Adrenal gland (tissue), 12 donors: ENCODE data around the gene ZBTB34. TPM values are rescaled to one million over a fixed set of nuclear protein-coding genes. Genes with fewer than 3 reads are reported as not detected.

ENCODE experiments used
- DNase-seq, 7 donors: peaks; one replicate each; pipeline ENCODE4 v3.0.0-alpha.2; 2019 to 2020
- H3K27ac ChIP-seq, 5 donors: fragments of 200-600 bp; sonication (generic) in 4 of 5; 1 replicate in 3 of 5; 2 replicates in 2 of 5; pipeline versions ENCODE4 v1.5.1 to v1.8.0; 2016 to 2020; ENCODE audit warnings: mild to moderate bottlenecking in 1 of 5
- H3K27me3 ChIP-seq: fragments of 200-600 bp; 2 replicates; pipeline ENCODE4 v1.8.0; 2021
- H3K36me3 ChIP-seq, 2 donors: fragments of 200-600 bp; replicated peaks in 1 of 2; 1 replicate in 1 of 2; 2 replicates in 1 of 2; pipeline versions ENCODE4 v1.5.1 to v1.8.0; 2018 to 2022
- H3K4me1 ChIP-seq, 2 donors: fragments of 200-600 bp; replicated peaks in 1 of 2; 1 replicate in 1 of 2; 2 replicates in 1 of 2; pipeline versions ENCODE4 v1.5.1 to v1.8.0; 2018 to 2021
- H3K4me3 ChIP-seq, 4 donors: fragments of 200-600 bp; sonication (generic) in 3 of 4; one replicate each; pipeline ENCODE4 v1.5.1; 2016 to 2018
- H3K9me3 ChIP-seq, 3 donors: fragments of 200-600 bp; sonication (generic) in 1 of 3; replicated peaks in 1 of 3; 1 replicate in 2 of 3; 2 replicates in 1 of 3; pipeline versions ENCODE4 v1.5.1 to v1.8.0; 2016 to 2021
- POLR2A ChIP-seq, 2 donors: fragments of 450-650 bp; IDR thresholded peaks; one replicate each; pipeline ENCODE4 v1.6.1; 2017; ENCODE audit warnings: antibody characterized with exemption in 2 of 2, mild to moderate bottlenecking in 2 of 2, moderate library complexity in 1 of 2
- WGBS, 4 donors: extraction: QIAGEN DNeasy Blood & Tissue Kit in 2 of 4; methylation state at CpG; one replicate each; pipeline versions ENCODE4 v1.1.5 to v1.1.7; 2013 to 2017; 5-methylcytosine and 5-hydroxymethylcytosine counted together
- intact Hi-C, 2 donors: fragments of 100-400 bp; cut with DNase I; formaldehyde crosslinking; loops; one replicate each; pipeline versions ENCODE4 v1.14.1 to v1.15.0; 2022 to 2023
- polyA plus RNA-seq, 3 donors: library from polyadenylated mRNA; stranded (reverse); fragments of 200-250 nt in 2 of 3; fragments of 350-450 nt in 1 of 3; fragmentation: Illumina TruSeq in 1 of 3; extraction: RNeasy Lipid Tissue Mini Kit (QIAGEN cat#74804) in 1 of 3; gene quantifications; one replicate each; pipeline ENCODE4 v1.2.3, GENCODE V29; 2013 to 2014
- total RNA-seq, 9 donors: library from RNA; depleted of rRNA in 4 of 9; stranded (reverse); fragments of >200 nt in 4 of 9; fragments of 120-200 nt in 1 of 9; fragmentation: NEBNext Ultra II Directional in 1 of 9; extraction: Animal tissue kit (Norgen Biotek cat#: 25700) in 1 of 9; gene quantifications; one replicate each; pipeline versions ENCODE4 v1.1.0 to v1.2.4, GENCODE V29; 2013 to 2023
- TF ChIP-seq, protein P1 (sequence below), 6 experiments: fragments of 450-650 bp in 4 of 6; fragments of 200-600 bp in 2 of 6; sonication (generic) in 1 of 6; IDR thresholded peaks; 1 replicate in 5 of 6; 2 replicates in 1 of 6; pipeline versions ENCODE4 v1.5.1 to v1.8.0; 2016 to 2021; ENCODE audit warnings: antibody characterized with exemption in 6 of 6, mild to moderate bottlenecking in 2 of 6, moderate library complexity in 1 of 6
- donor health status: healthy with polysubstance abuse.
- donor health status: Bipolar disorder and iron deficiency.
- donor health status: DM: yes; HTN: yes; CAD: no.
- donor health status: DM: no; HTN: no; CAD: no.
- donor health status: DM: no; HTN: no; CAD: no.
- donor health status: DM: yes; HTN: yes; CAD: no.

ZBTB34 gene
- total and polyA plus RNA-seq, 12 donors: 1.7 to 10.8 (median 6.3) TPM

DNA sequence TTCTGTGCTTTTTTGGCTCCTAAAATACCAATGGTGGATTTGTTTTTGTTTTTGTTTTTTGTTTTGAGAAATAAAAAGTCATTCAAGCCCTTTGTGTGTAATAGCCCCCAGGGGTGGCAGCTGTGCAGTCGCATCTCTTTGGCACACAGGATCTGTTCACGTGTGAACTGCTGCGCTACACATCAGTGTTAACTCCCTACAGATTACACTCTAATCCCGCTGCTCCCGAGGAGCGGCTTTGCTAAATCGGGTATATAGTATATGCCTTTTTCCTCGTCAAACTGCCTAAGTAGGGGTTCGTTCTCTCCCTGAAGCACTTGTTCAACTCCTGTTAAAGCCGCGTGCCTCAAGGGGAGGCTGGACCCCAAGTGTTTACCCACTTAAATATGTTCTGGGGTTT, 22.3 kb downstream of the ZBTB34 start:
- WGBS, 4 donors: 89 to 96% (median 94%) methylated on average over 11 of the region's 11 CpGs
- no peaks in the 10 kb centered on the region for H3K9me3 ChIP-seq

DNA sequence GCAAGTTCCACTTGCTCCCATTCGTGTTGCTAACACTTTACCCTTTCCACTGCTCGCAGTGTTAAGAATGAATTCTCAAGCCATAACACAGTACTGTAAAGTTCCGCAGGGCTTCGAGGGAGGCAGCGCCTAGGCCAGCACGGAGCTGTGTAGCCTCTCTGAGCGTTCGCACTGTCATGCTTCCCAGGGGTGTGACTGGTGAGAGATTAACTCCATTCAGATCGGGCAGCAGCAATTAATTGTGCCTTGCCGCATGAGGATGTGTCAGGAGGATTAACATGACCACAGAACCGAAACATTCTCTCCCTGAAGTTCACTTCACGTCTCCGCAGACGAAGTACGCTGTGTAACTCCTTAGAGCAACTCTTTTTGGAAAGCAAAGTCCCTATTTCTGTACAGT, 23.2 kb downstream of the ZBTB34 start:
- H3K27me3 ChIP-seq: no peaks in the 10 kb centered on the region
- TF ChIP-seq, protein P1, sequence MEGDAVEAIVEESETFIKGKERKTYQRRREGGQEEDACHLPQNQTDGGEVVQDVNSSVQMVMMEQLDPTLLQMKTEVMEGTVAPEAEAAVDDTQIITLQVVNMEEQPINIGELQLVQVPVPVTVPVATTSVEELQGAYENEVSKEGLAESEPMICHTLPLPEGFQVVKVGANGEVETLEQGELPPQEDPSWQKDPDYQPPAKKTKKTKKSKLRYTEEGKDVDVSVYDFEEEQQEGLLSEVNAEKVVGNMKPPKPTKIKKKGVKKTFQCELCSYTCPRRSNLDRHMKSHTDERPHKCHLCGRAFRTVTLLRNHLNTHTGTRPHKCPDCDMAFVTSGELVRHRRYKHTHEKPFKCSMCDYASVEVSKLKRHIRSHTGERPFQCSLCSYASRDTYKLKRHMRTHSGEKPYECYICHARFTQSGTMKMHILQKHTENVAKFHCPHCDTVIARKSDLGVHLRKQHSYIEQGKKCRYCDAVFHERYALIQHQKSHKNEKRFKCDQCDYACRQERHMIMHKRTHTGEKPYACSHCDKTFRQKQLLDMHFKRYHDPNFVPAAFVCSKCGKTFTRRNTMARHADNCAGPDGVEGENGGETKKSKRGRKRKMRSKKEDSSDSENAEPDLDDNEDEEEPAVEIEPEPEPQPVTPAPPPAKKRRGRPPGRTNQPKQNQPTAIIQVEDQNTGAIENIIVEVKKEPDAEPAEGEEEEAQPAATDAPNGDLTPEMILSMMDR (IDR thresholded peaks at IDR 0.05): no peak
- TF ChIP-seq POLR2A (IDR thresholded peaks at IDR 0.05): no peak
- no peaks in the 10 kb centered on the region for H3K9me3 ChIP-seq
- H3K4me3 ChIP-seq: no peak overlapping the region
- DNase-seq: peak in 1 of 7 donors; percentile 14
- intact Hi-C loops: no loop called here
- 89 to 92% (median 89%) methylated on average over 12 to 15 of the region's 15 CpGs for WGBS, 4 donors
- H3K4me1 ChIP-seq: no peaks in the 10 kb centered on the region
- peaks cover 4 to 30% of the 10 kb centered on the region in 2 donors for H3K36me3 ChIP-seq
- H3K27ac ChIP-seq: no peak overlapping the region

More for the DNA sequence above, 22.3 kb downstream of the ZBTB34 start:
- Histone ChIP-seq H3K36me3 (peaks cover 4 to 30% of the 10 kb centered on the region in 2 donors), H3K27ac (no peak overlapping the region), H3K4me3 (no peak overlapping the region), H3K4me1 (no peaks in the 10 kb centered on the region), H3K27me3 (no peaks in the 10 kb centered on the region)
- TF ChIP-seq POLR2A (IDR thresholded peaks at IDR 0.05): no peak
- TF ChIP-seq, protein P1 (IDR thresholded peaks at IDR 0.05): no peak
- DNase-seq: no peak
- intact Hi-C loops: no loop called here

DNA sequence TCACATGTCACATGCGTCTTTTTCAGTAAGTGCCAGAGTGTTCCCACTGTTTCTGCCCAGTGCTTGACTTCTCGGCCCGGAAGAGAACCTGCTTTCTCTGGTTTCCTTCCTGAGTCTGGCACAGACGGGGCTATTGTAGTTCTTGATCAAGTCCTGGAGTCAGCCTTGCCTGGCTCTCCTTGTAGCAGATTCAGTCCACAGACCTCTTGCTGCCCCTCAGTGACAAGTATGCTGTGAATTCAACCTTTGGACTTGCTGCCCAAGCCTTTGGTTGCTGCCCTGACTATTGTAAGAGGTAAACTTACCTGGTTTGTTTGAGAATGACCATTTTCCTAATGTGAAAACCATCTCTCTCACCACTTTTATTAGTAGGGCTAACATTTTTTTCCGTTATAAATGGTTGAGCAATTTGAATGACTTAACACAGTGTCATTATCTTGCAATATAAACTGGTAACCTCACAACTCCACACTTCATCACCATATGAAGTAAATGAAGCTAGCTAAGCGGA, 24.7 kb downstream of the ZBTB34 start:
- Histone ChIP-seq H3K36me3 (peaks cover 4 to 19% of the 10 kb centered on the region in 2 donors), H3K4me3 (no peak overlapping the region), H3K27me3 (no peaks in the 10 kb centered on the region), H3K9me3 (no peaks in the 10 kb centered on the region), H3K27ac (no peak overlapping the region), H3K4me1 (no peaks in the 10 kb centered on the region)
- peak in 3 of 7 donors; percentile 13 to 51 (median 17) for DNase-seq
- no peak for TF ChIP-seq POLR2A (IDR thresholded peaks at IDR 0.05)
- TF ChIP-seq, protein P1 (IDR thresholded peaks at IDR 0.05): no peak
- 67 to 85% (median 80%) methylated on average over 6 of the region's 6 CpGs for WGBS, 4 donors
- intact Hi-C loops: no loop called here

DNA sequence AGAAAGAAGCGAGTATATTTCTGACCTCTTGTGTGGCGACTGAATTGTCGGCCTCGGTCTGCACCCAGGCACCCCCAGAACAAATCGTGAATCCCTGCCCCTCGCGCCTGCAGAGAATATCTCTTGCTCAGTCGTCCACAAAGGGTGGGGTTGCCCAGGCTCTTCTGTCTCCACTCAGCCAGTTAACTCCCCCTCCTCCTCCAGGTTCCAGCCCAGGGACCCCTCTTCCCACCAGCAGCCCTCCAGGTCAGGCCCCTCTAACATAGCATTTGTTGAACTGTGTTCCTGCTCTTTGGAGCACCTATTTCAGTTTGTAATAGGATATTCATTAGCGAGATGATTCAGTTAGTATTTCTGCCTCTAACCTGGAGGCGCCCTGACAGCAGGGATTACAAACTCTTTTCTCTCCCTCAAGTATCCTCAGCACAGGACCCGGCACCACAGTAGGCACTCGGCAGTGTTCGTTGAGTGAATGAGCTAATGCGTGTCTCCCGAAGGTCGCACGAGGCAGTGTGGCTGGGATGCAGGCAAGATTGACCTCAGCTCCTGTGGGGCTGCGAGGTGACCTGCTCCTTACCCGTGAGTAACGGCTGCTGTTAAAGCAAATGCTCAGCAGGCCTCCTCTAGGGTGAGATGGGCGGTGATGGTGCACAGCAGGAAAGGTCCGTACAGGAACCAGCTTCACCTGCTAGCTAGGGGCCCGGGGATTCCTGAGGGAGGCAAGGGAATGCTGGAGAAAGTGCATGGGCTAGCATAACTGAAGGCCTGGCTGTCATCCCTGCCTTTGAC, 25.8 kb downstream of the ZBTB34 start:
- Histone ChIP-seq H3K27me3 (no peaks in the 10 kb centered on the region), H3K9me3 (no peaks in the 10 kb centered on the region), H3K36me3 (peaks cover 4 to 10% of the 10 kb centered on the region in 2 donors), H3K4me1 (no peaks in the 10 kb centered on the region), H3K27ac (no peak overlapping the region), H3K4me3 (no peak overlapping the region)
- TF ChIP-seq POLR2A (IDR thresholded peaks at IDR 0.05): no peak
- TF ChIP-seq, protein P1 (IDR thresholded peaks at IDR 0.05): no peak
- intact Hi-C loops: no loop called here
- peak in 1 of 7 donors; percentile 53 for DNase-seq
- WGBS, 4 donors: 78 to 82% (median 79%) methylated on average over 15 to 23 of the region's 23 CpGs
